Forelimb muscle (tissue), 1 donor: Measurements from ENCODE around the gene LMO7. TPM values are rescaled to one million over a fixed set of nuclear protein-coding genes. Genes with fewer than 3 reads are reported as not detected.

ENCODE experiments used
- DNase-seq: peaks from one replicate; pipeline ENCODE4 v3.0.0-alpha.2; 2013; ENCODE audit warnings: low read depth
- polyA plus RNA-seq: library from polyadenylated mRNA; unstranded; fragments of 120-200 nt; gene quantifications from one replicate; pipeline ENCODE4 v1.2.1, GENCODE V29; 2013; ENCODE audit not compliant: insufficient read length

The LMO7 gene
- polyA plus RNA-seq: 159 TPM

DNA sequence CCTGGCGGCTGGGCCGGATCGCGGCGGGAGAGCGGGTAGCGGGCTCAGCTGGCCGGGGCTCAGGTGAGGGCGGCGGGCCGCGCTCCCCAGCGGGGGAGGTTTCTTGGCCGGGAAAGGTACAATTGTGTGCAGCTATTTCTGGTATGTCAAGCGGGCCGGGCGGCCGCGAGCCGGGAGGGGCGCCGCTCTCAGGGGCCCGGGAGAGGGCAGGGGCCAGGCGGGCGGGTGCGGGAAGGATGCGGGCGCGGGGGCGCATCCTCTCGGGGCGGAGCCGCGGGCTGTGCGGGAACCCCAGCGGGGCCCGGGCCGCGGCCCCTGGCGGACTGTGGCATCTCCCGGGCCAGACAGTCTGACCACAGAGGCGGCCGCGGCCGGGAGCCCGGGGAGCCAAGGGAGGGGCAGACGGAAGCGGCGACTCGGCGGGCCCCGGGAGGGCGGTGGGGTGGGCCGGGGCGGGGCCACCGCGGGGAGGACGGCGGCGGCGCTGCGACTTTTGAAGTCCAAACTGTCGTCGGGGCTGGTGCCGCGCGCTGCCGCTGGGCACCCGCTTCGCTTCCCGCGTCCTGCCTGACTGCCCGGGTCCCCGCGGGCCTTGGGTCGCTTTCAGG is at the start of gene LMO7:
Gene LMO7, plus strand, starts transcription at position 503 of the 608 bp plus-strand sequence. CDS start 328 bp downstream, outside the sequence.
- no peak for DNase-seq

- no peak for DNase-seq
Observed at GRCh38 chr13:75587679-75588078, 48.5 kb upstream of the LMO7 start.

- no peak for DNase-seq
Observed at GRCh38 chr13:75596657-75597182, 39.4 kb upstream of the LMO7 start.

DNA sequence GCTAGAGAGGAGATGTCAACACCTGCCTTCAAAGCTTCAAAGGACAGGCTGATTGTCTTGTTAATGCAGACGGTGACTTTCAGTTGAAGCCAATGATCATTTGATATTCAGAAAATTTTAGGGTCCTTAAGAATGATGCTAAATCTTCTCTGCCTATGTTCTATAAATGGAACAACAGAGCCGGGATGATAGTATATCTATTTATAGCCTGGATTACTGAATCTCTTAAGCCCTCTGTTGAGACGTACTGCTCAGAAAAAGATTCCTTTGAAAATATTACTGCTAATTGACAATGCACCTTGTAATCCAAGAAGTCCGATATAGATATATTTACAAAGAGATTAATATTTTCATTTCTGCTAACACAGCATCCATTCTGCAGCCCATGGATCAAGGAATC is 35.8 kb upstream of the LMO7 start:
- no peak for DNase-seq

- DNase-seq: no peak
Observed at GRCh38 chr13:75603038-75603437, 33.1 kb upstream of the LMO7 start.

GRCh38 chr13:75607447-75607846 is 28.7 kb upstream of the LMO7 start:
- no peak for DNase-seq

DNA sequence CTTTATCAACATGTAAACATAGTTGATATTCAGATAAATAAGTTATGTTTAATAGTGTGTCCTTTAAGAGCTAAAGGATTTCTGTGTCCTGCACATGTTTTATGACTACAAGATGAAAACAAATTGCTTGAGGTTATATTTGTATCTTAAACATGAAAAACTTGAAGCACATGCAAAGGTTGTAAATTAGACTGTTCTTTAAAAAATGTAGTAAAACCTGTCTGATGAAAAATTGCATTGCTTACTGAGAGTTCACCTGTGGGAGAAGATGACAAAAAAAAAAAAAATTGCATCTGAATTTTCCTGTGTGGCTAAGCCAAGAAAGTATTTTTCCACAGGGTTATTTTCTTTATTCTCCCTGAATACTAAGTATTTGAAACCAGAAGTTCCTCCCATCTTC is 25.7 kb upstream of the LMO7 start:
- no peak for DNase-seq

GRCh38 chr13:75612354-75612753 is 23.8 kb upstream of the LMO7 start:
- DNase-seq: no peak

DNA sequence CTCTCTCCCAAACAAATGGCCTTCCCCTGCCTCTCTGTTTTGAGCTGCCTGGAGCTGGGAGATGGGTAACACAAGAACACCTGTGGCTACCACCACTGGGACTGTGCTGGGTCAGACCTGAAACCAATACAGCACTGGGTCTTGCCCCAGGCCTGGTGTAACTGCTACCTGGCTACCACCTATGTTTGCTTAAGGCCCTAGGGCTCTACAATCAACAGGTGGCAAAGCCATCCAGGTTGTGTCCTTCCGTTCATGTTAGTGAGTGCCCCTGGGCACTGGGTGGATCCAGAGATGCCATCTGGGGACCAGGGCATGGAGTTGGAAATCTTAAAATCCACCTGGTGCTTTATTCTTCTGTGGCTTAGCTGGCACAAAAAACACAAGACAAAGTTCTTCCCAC is 18.9 kb upstream of the LMO7 start:
- no peak for DNase-seq

DNA sequence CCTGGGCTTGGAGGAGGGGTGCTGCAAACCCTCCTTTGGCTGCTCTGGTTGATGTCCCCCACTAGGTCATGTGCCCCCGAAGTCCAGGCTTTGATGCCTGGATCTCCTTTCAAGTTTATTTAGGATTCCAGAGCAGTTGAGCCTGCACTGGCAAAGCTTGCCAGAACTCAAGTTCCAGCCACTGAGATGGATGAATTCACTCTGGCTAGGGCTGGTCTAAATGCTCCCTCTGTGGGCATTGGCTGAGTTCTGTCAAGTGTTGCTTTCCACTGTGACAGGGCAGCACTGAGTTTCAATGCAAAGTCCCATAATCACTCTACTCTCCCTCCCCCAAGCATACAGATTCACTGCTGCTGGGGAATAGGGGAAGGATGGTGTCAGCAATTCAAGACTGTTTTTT is 17.8 kb upstream of the LMO7 start:
- DNase-seq: no peak

DNA sequence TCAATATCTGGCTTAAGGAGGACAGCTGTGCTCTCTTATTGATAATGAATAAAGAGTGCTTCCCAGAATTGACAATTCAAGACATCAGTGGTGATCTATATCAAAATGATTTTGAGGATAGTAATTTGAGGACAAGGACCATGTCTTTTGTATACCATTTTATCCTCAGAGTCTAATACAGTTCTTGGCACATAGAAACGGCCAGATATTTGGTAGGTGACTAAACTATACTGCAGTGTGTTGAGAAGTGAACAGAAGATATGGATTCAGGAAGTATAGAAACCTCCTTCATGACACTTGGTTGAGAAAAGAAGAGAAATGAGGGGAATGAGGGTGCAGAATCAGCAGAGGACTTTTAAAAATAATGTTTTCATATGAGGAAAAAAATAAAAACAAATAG is 16.1 kb upstream of the LMO7 start:
- DNase-seq: no peak

GRCh38 chr13:75621147-75621546 is 15.0 kb upstream of the LMO7 start:
- no peak for DNase-seq

GRCh38 chr13:75628801-75629200 is 7.3 kb upstream of the LMO7 start:
- DNase-seq: no peak

- no peak for DNase-seq
Observed at GRCh38 chr13:75633285-75633684, 2.8 kb upstream of the LMO7 start.

GRCh38 chr13:75635101-75635827 is 866 bp upstream of the LMO7 start:
- no peak for DNase-seq

- DNase-seq: no peak
Observed at GRCh38 chr13:75636436-75637180, 478 bp downstream of the LMO7 start.

DNA sequence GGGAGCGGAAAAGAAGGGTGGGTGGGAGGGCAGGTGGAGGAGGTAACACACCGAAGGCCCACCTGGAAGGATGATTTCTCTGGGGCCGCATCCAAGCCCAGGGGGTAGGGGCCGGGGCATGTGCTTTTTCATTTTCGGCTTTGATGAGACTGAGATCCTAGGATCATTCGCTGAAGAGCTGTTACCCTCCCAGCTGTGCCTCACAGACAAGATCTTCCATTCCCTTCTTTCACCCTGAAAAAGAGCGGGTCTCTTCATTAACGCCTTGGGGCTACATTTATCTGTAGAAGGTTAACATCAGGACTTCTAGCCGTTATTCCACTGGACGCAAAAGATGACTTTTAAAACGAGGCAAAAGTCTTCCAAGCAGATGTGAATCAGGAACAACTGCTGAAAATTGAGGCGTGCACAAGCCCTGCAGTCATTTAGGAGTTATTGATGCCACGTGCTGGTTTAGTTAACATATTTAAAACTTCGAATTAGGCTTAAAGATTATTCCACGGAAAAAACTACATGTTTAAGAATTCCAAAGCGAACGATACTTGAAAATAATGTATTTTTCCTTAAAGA is 1.1 kb downstream of the LMO7 start:
- no peak for DNase-seq

DNA sequence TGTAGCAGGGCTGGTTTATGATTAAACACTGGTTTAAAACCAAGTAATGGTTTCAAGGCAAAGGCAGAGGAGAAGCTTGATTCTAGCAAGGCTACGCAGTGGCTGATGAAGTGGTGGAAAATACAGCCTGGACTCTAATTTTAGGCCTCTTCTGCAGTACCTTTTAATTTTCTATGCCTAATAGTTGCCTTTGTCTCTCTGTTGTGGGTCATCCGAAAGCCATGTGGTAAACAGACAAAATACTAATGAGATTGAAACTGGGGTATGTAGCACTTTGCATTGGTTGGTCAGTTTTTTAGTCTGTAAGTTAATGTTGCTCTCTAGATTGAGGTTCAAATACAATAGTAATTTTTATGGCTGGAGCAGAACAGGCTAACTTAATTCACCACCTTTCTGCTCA is 3.3 kb downstream of the LMO7 start:
- DNase-seq: no peak

DNA sequence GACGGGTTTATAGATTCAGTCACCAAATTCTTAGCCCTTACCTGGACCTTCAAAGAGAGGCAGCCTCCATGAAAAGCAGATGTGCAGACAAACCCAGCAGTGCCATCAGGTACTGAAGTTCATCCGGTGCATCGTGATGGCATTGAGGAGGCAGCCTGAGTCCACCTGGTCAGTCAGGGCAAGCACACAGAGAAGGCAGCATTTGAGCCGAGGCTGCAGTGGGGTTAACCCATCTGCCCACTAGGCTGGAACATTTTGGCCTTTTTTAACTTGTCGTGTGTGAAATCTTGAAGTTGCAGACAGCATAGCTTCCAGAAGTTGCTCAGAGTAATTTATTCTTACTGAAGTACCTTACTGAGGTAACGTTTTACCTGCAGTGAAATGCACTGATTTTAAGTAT is 4.9 kb downstream of the LMO7 start:
- DNase-seq: no peak

DNA sequence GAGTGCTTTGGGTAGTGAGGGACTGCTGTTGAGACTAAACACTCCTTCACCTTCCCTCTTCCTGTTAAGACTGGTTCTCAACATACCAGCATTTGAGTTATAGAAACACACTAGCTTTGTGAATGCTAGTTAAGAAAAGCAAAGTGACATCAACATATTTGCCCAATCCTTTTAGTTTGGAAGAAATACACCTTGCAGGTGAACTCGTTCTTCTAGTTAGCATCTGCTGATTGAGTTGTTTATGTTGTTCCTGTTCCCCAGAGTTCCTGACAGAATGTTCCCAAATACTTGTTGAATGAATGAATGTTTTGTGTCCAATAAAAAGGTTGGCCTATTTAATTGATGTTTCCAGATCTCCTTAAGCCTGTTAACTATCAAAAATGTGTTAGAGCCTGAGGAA is 7.1 kb downstream of the LMO7 start:
- no peak for DNase-seq

- no peak for DNase-seq
Observed at GRCh38 chr13:75643693-75644092, 7.6 kb downstream of the LMO7 start.

DNA sequence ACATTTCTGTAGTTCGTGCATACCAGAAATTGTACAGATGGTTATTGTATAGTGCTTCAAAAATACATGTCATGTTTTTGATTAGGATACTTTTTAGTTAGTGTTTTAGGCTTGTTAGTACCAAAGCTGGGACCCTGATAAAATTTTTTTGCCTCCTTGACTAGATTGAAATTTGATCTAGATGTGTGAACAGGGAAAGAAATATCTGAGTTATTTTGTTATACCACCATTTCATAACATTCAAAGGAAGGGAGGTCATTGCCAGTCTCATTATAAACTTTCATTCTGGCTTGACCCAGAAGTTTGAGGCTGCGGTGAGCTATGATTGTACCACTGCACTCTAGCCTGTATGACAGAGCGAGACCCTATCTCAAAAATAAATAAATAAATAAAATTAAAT is 9.0 kb downstream of the LMO7 start:
- no peak for DNase-seq
